HK-2 (cell line): ENCODE results near the gene LATS1.

Experiments used
- DNase-seq: peaks from one replicate; pipeline ENCODE4 v3.0.0-alpha.2; 2018; ENCODE audit not compliant: unreplicated experiment

LATS1 gene

DNA sequence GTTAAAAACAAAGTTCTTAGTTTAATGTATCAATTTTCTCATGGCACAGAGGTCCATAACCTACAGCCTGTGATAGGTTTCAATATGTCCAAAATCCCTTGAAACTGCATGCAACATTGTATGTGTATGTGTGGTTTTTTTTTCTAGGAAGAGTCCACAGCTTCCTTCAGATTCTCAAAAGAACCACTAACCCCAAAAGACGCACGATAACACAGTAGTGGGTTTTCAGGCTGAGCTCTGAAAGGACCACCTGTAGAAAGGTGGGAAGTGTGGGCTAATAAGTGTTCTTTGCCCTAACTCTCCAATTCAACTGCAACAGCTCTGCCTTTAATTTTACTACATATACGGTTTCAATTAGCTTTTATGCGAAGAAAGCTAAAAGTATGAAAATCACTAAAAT is 57.9 kb downstream of the LATS1 start:
- no peak for DNase-seq

DNA sequence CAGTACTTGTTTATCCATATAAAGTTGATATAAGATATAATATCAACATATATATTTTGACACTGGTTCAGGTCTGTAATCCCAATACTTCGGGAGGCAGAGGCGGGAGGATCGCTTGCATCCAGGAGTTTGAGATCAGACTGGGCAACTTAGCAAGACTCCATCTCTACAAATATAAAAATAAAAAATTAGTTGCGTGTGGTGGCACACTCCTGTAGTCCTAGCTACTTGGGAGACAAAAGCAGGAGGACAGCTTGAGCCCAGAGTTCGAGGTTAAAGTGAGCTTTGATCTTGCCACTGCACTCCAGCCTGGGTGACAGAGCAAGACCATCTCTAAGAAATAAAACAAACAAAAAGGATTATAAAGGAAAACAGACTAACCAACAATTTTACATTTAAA is 60.5 kb downstream of the LATS1 start:
- DNase-seq: no peak

DNA sequence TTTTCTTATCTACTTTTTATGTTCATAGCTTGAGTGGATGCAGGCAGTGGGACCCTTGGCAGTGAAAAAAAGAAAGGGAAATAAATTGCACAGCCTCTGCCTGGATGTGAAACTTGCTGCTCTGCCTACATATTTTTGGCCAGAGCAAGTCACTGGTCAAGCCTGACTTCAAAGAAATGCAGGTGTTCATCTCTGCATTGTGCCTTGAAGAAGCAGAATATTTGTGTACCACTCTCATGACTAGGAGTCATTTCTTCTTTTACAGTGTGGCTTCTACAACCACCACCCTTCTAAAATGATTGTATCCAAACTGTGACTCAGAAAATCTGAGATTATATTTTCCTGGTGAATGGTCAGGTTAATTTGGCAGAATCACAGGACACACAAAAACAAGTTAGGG is 66.8 kb downstream of the LATS1 start:
- no peak for DNase-seq

DNA sequence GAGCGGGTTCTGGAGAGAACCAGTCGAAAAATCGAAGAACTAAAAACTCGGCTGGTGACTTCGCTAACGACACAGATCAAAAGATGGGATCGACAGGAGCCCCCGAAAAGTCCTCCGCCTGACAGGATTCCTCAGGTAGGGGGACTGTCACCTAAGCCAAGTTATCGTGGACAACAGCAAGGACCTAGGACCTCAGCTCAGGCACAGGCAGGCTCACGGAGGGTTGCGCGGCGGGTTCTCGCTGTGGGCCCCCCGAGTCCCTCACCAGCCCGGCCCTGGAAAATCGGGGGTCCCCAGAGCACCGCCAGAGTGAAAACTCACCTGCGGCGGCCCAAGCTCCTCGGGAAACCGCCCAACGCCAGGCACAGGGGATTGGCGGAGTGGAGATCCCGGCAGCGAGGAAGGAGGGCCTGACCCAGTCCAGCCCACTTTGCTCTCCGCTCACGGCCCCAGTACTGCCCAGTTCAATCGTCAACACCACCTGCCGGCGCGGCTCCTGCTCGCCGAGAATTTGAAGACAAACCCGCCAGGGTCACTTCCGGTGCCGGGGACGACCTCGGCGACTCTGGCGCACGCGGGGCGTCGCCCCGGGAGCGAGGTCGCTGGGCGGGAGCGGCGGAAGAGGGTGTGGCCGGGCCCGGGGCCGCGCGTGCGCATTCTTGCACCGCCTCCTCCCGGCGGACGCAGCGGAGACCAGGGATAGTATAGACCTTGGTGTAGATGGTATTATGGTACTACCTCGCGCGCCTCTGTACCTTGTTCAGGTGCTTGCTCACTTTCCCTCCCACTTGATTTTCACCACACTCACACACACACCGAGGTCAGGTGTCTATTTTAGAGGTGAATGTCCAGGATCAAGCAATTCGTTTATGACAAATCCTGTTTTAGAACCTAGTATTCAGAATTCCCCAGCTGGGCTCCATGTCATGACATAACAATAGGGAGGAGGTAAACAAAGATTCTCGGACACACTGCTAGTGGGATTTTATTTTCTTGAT is 69.5 kb downstream of the LATS1 start, which contains the start of gene KATNA1:
TSS of gene KATNA1 (minus strand) at position 567 of the 998 bp plus-strand sequence. CDS start 10,167 bp downstream, outside the sequence.
- peak; percentile 96 for DNase-seq

DNA sequence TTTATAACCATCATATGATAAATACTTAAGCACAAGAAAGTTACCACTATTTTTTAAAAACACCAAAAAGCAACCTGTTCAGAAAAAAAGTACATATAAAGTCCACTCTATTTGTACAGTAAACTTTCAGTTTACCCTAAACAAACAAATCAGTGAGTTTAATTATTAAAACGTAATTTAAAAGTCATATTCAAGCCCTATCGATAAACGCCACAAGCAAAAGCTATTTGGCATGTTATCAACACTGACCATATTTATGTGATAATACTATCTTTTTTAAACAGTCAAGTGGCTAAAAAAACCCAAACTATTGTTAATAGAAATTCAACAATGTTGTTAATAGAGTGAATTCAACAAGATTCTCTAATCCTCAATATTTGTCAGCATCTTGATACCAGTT is 71.3 kb downstream of the LATS1 start:
- no peak for DNase-seq

DNA sequence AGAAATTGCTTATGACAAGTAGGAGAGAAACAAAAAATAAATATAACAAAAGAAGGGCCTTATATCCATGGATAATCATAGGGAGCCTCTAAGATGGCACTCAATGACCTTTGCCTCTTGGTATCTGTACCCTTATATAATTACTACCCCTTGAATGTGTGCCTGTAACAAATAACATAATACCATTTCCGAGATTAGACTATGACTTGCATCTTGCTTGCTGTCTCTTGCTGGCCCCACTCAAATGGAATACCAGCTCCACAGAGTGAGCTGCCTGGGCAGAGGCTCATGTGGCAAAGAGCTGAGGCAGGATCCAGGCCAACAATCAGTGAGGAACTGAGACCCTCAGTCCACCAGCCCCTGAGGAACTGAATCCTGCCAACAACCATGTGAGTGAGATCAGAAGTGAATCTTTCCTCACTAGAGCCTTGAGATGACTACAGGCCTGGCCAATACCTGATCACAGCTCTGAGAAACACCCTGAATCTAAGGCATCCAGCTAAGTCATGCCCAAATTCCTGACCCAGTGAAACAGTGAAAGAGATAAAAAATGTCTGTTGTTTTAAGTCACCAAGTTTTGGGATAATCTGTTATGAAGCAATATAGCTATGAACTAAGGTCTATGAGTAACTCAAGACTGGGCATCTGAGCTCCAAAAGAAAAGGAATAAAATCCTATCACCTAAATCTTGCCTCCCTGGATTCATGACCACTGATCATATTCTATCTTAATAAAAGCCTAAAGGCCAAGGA is 74.9 kb downstream of the LATS1 start:
- no peak for DNase-seq

DNA sequence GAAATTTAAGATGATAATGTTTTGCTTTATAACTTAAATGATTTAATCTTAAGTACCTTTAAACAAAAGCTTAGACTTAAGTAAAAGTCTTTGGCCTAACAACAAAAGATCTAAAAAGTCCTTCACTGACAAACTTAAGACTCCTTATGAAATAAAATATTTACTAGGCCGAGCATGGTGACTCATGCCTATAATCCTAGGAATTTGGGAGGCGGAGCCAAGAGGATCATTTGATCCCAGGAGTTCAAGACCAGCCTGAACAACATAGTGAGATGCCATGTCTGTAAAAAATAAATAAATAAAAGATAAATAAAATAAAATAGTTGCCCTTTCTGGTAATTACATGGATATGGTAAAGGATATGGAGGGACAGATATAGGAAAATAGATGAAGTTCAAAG is 81.8 kb downstream of the LATS1 start:
- peak; percentile 27 for DNase-seq

DNA sequence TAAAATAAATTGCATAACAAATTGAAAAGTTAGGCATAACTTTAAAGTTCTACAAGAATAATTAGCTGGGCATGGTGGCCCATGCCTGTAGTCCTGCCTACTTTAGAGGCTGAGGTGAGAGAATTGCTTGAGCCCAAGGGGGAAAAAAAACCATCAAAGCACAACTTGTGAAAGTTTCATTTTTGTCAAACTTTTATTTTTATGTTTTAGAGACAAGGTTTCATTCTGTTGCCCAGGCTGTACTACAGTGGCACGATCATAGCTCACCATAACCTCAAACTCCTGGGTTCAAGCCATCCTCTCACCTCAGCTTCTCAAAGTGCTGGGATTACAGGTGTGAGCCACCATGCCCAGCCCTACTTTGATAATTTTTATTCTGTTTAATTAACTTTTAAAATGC is 83.6 kb downstream of the LATS1 start:
- no peak for DNase-seq

DNA sequence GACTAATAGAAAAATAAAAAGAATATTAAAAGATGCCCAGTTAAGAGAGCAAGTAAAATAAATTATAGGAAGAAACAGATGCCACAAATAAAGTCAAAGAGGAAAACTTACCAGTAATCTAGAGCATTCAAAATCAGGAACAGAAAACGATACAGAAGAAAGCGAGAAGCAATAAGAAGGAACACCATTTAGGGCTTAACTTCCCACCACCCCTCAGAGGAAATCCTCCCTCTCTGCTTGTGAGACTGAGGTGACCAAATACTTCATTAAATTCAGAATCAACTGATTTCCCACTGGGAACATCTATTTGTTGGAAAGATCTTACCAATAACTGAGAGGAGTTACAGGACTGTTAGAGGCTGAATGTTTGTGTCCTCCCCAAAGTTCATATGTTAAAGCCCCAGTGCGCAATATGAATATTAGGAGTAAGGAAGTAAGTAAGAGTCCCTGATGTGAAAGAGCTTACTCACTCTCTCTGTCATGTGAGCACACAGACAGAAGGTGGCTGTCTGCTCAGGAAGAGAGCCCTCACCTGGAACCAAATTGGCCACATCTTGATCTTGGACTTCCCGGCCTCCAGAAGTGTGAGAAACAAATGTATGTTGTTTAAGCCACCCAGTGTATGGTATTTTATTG is 88.9 kb downstream of the LATS1 start:
- no peak for DNase-seq

DNA sequence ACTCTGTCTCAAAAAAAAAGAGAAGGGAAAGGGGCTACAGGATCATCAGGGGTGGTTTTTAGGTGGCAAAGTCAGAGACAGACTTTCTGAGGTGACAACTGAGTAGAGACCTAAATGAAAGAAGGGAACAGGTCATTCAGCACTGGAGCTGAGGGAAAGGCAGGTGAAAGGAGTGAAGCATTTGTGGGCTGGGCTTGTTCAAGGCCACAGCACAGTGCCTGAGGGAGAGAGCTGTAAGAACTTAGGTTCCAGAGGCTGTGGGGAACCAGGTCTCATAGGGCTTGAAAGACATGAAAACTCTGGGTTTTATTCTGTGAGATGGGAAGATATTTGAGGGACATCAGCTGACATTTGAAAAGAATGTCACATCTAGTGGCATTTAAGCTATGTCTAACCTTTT is 90.2 kb downstream of the LATS1 start:
- no peak for DNase-seq

DNA sequence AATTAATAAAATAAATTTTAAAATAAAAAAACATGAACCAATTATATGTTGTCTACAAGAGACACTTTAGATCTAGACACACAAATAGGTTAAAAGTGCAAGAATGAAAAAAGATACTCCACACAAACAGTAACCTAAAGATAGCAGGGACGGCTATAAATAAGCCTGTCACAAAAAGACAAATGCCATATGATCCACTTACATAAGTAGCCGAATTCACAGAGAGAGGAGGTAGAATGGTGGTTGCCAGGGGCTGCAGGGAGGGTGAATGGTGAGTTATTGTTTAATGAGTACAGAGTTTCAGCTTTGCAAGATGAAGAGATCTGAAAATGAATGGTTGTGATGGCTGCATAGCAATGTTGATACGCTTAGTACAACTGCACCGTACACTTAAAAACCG is 102.1 kb downstream of the LATS1 start:
- no peak for DNase-seq

DNA sequence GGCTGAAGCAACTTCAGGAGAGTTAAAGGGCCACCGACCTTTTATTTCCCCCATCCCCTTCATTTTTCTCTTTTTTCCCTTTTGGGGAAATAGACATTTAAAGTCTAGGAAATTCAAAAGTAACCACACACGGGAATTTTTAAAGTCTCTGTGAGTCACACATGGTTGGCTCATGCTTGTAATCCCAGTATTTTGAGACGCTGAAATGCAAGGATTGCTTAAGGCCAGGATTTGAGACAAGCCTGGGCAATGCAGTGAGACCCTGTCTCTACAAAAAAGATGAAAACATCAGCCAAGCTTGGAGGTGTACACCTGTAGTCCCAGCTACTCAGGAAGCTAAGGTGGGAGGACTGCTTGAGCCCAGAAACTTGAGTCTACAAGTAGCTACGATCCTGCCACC is 103.6 kb downstream of the LATS1 start:
- DNase-seq: no peak

DNA sequence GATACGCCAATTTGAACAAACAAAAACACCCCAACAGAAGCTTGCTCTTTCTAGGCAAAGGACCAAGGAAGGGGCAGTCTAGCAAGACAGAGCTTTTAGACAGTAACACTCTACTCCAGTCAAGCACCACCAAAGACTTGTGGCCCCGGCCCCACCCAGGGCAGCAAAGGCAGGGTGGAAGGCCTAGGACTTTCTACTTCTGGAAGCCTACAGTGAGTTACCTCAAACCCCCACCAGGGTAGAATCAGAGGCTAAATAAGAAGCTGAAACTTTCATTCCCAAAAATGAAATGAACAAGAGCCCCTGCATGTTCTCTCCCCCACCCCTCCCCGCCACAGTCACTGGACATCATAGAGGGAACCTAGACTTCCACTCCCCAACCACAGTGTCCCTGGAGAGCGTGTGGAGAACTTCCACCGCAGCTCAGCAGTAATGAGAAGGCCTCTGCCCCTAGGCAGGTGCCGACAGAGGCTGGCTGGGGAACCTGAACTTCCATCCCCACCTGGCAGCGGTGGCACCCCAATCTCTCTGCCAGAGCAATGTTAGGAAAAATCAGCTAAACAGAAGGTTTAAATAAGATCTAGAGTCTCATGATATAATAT is 109.4 kb downstream of the LATS1 start:
- DNase-seq: no peak
